Prostate gland (tissue), 2 donors: Measurements from ENCODE around the gene TTYH2. TPM values are rescaled to one million over a fixed set of nuclear protein-coding genes. Genes with fewer than 3 reads are reported as not detected.

ENCODE experiments used
- DNase-seq: peaks from one replicate; pipeline ENCODE4 v3.0.0-alpha.2; 2019; ENCODE audit warnings: low spot score
- H3K27ac ChIP-seq, 2 donors: fragments of 200-600 bp; sonication (generic); 2 replicates each; pipeline ENCODE4 v1.5.1; 2017 to 2019
- H3K27me3 ChIP-seq: fragments of 200-600 bp; sonication (generic); replicated peaks from 2 replicates; pipeline ENCODE4 v1.5.1; 2019; ENCODE audit not compliant: insufficient read depth
- H3K36me3 ChIP-seq, 2 donors: fragments of 200-600 bp; sonication (generic); 1 replicate in 1 of 2; 2 replicates in 1 of 2; pipeline versions ENCODE4 v1.5.1 to v1.8.1; 2017 to 2019
- H3K4me1 ChIP-seq: fragments of 200-600 bp; sonication (generic); replicated peaks from 2 replicates; pipeline ENCODE4 v1.5.1; 2019
- H3K4me3 ChIP-seq, 2 donors: fragments of 200-600 bp; sonication (generic); 2 replicates each; pipeline ENCODE4 v1.5.1; 2017 to 2019
- H3K9me3 ChIP-seq: fragments of 200-600 bp; sonication (generic); 2 replicates; pipeline ENCODE4 v1.5.1; 2017
- POLR2A ChIP-seq: fragments of 450-650 bp; IDR thresholded peaks from one replicate; pipeline ENCODE4 v1.6.1; 2016; ENCODE audit warnings: antibody characterized with exemption, mild to moderate bottlenecking
- POLR2AphosphoS5 ChIP-seq: sonication (generic); formaldehyde crosslinking; IDR thresholded peaks from one replicate; pipeline ENCODE4 v1.6.1; 2017; ENCODE audit warnings: antibody characterized with exemption
- WGBS: methylation state at CpG from one replicate; pipeline ENCODE4 v1.1.5; 2018; 5-methylcytosine and 5-hydroxymethylcytosine counted together
- intact Hi-C: fragments of 100-400 bp; cut with DNase I; formaldehyde crosslinking; loops from one replicate; pipeline ENCODE4 v1.14.2; 2022
- total RNA-seq, 2 donors: library from RNA; depleted of rRNA; stranded (reverse); fragments of >200 nt; gene quantifications; one replicate each; pipeline ENCODE4 v1.1.0, GENCODE V29; 2016
- TF ChIP-seq, protein P1 (sequence below), 4 experiments: fragments of 200-600 bp in 2 of 4; fragments of 450-650 bp in 2 of 4; sonication (generic) in 2 of 4; IDR thresholded peaks; 1 replicate in 3 of 4; 2 replicates in 1 of 4; pipeline ENCODE4 v1.5.1; 2016 to 2019; ENCODE audit warnings: antibody characterized with exemption in 4 of 4, mild to moderate bottlenecking in 2 of 4, moderate library complexity in 2 of 4

TTYH2 gene
- total RNA-seq, 2 donors from 2014 or later = 7.7 to 43.3 TPM

DNA sequence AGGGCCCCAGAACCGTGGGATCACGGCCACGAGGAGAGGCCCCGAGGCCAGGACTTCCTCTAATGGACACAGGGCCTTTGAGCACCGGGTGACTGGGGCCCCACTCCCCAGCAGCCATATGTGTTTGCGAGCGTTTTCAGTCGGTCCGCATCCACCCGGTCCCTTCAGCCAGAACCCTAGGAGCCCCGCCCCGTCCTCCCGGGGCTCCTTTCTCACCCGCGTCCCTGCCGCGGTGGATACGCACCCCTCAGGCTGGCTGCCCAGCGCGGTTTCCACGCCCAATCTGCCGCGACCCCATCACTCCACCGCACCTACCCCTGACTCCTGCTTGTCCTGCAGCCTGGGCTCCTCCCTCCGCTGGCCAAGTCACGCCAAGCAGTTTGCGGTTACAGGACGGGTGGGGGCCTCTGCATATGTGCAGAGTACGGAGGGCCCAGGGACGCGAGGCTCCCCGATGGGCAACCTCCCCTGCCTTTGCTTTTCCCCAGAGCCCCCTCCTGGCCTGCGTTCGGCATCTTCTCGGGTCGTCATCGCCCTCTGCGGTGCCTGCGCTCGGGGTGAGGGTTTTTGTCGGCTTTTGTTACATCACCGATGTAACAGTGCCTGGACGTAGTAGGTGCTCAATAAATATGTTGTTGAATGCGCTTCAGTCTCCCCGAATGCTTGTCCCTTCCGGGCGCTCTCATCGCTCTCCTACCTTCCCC lies 1.0 kb upstream of the TTYH2 start:
- DNase-seq = no peak
- Histone ChIP-seq H3K4me1 (peaks cover 7% of the 10 kb centered on the region), H3K36me3 (peaks cover 0 to 2% of the 10 kb centered on the region in 2 donors), H3K27ac (peak overlapping the region; percentile 74), H3K27me3 (no peaks in the 10 kb centered on the region), H3K9me3 (no peaks in the 10 kb centered on the region), H3K4me3 (peak overlapping the region; percentile 34 to 44)
- intact Hi-C loops = loop anchor here (5.0 kb wide), 3 partner anchors 85 to 240 kb away; partner anchors contain the start of gene GPR142
- 5% methylated on average over 45 of the region's 48 CpGs for WGBS
- TF ChIP-seq POLR2A = no peak
- TF ChIP-seq, protein P1, sequence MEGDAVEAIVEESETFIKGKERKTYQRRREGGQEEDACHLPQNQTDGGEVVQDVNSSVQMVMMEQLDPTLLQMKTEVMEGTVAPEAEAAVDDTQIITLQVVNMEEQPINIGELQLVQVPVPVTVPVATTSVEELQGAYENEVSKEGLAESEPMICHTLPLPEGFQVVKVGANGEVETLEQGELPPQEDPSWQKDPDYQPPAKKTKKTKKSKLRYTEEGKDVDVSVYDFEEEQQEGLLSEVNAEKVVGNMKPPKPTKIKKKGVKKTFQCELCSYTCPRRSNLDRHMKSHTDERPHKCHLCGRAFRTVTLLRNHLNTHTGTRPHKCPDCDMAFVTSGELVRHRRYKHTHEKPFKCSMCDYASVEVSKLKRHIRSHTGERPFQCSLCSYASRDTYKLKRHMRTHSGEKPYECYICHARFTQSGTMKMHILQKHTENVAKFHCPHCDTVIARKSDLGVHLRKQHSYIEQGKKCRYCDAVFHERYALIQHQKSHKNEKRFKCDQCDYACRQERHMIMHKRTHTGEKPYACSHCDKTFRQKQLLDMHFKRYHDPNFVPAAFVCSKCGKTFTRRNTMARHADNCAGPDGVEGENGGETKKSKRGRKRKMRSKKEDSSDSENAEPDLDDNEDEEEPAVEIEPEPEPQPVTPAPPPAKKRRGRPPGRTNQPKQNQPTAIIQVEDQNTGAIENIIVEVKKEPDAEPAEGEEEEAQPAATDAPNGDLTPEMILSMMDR (IDR thresholded peaks at IDR 0.05) = no peak
- TF ChIP-seq POLR2AphosphoS5 = no peak

DNA sequence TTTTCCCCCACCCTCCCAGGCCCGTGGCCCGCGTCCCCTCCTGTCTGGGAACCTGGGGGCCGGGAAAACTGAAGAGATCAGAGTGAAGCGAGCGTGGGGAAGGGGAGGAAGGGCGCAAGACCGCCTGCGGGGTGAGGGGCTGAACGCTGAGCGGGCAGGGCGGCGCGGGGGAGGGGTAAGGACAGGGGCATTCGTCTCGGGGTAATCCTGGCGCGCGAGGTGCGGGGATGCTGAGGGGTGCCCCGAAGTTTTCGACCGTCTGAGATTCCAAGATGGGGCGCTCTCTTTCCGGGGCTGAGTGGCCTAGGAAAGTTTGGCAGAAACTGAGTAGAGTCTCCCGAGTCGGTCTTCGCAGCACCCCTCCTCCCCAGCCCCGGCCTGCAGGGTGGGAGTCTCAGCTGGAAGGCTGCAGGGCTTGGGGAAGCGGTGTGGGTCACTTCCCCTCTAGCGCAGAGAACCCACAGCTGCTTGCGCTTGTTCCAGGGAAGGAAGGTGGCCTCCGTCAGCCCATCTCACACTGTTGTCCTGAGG lies 555 bp downstream of the TTYH2 start:
- Histone ChIP-seq H3K27ac (peak overlapping the region; percentile 26 to 74), H3K27me3 (no peaks in the 10 kb centered on the region), H3K9me3 (no peaks in the 10 kb centered on the region), H3K4me3 (peak overlapping the region; percentile 34 to 44), H3K36me3 (peaks cover 0 to under 1% of the 10 kb centered on the region in 2 donors), H3K4me1 (peaks cover 7% of the 10 kb centered on the region)
- no peak for DNase-seq
- intact Hi-C loops = loop anchor here (5.0 kb wide), 3 partner anchors 83 to 238 kb away; partner anchors contain the start of gene GPR142
- WGBS = 13% methylated on average over 32 of the region's 33 CpGs
- TF ChIP-seq POLR2A = no peak
- TF ChIP-seq, protein P1 (IDR thresholded peaks at IDR 0.05) = no peak

DNA sequence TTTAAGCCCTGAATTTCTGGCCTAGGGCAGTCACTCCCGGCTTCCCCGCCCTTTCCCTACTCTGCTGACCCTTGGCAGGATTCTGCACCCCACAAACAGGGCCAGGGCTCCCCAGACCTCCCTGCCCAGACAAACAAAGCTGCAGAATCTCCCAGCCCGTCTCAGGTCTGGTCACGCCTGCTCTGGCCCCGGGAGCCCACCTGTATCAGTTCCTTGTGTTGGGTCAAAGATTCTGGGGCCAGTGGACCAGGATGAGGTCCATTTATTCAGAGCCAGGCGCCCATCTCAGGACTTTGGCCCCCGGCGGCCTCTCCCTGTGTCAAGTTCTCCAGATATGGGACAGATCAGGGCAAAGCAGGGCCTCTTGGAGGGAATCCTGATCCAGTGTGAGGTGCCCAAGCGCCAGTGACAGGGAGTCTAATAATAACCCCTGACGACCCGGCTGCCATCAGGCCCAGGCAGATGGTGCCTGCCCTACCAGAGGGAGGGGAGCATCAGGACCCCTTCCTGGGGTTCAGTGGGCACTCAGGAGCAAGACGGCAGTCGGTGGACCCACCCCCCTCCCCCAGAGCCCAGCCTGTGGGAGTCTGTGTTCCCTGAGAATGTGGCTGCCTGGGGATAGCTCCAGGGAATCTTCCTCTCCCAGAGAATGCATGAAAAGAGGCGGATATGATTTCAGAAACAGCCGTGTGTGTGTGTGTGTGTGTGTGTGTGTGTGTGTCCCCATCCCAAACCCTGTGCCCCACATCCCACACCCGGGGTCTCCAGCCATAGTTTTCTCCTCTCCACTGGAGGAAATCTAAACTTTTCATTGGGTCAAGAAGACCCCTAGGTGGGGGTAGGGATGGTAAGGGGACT lies 1.3 kb downstream of the TTYH2 start:
- H3K4me1 ChIP-seq = peaks cover 7% of the 10 kb centered on the region
- H3K27me3 ChIP-seq = no peaks in the 10 kb centered on the region
- DNase-seq = no peak
- peak overlapping the region in 1 of 2 donors; percentile 44 for H3K4me3 ChIP-seq
- H3K27ac ChIP-seq = no peak overlapping the region
- WGBS = 65% methylated on average over 16 of the region's 16 CpGs
- no peak for TF ChIP-seq POLR2AphosphoS5
- TF ChIP-seq, protein P1 (IDR thresholded peaks at IDR 0.05) = no peak
- TF ChIP-seq POLR2A = no peak
- no peaks in the 10 kb centered on the region for H3K9me3 ChIP-seq
- intact Hi-C loops = loop anchor here (5.0 kb wide), 3 partner anchors 83 to 238 kb away; partner anchors contain the start of gene GPR142
- no peaks in the 10 kb centered on the region for H3K36me3 ChIP-seq

DNA sequence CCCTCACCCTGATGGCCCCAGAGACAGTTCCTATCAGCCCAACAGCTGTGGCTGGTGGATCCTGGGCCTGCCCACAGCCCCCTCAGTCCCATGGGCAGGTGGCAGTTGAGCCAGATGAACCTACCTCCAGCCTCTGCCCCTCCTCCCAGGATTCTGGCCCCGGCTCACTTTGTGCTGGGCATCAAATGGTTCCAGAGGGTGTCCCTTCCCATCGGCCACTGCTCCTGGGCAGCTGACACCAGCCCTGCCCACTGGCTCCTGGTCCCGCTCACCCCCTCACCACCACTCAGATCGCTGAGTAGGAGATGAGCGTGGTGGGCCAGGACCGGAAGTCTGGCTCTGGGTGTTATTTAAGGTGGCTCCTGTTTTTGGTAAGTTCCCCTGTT lies 2.0 kb downstream of the TTYH2 start:
- intact Hi-C loops = no loop called here
- no peaks in the 10 kb centered on the region for H3K27me3 ChIP-seq
- no peak overlapping the region for H3K27ac ChIP-seq
- H3K9me3 ChIP-seq = no peaks in the 10 kb centered on the region
- no peak for DNase-seq
- no peak overlapping the region for H3K4me3 ChIP-seq
- TF ChIP-seq, protein P1 (IDR thresholded peaks at IDR 0.05) = no peak
- no peak for TF ChIP-seq POLR2AphosphoS5
- no peak for TF ChIP-seq POLR2A
- H3K36me3 ChIP-seq = no peaks in the 10 kb centered on the region
- 80% methylated on average over 6 of the region's 6 CpGs for WGBS
- H3K4me1 ChIP-seq = peaks cover 6% of the 10 kb centered on the region
